IMR-90 (cell line): Measurements from ENCODE around the gene ZNF19.

Source experiments
- CHD1 ChIP-seq: IDR thresholded peaks from 2 replicates; pipeline ENCODE4 v1.6.1; 2012; ENCODE audit warnings: low read depth, low read length, improper control_type of control experiment
- CTCF ChIP-seq: conservative IDR thresholded peaks from 2 replicates; pipeline ENCODE4 v1.5.1; 2012; ENCODE audit warnings: mild to moderate bottlenecking, low read depth, low read length, improper control_type of control experiment
- POLR2A ChIP-seq: IDR thresholded peaks from 2 replicates; pipeline ENCODE4 v1.6.1; 2012; ENCODE audit warnings: mild to moderate bottlenecking, low read depth, low read length
- RAD21 ChIP-seq: IDR thresholded peaks from 2 replicates; pipeline ENCODE4 v1.6.1; 2012; ENCODE audit warnings: low read length, improper control_type of control experiment

GRCh38 chr16:71431176-71431575, 57.9 kb downstream of the ZNF19 start:
- no peak for TF ChIP-seq POLR2A
- no peak for TF ChIP-seq CHD1
- TF ChIP-seq CTCF: no peak
- no peak for TF ChIP-seq RAD21
